ENCODE results near the gene DKK2.
"Not testable (repeated sequence)": the region's sequence is repeated elsewhere in the genome, so short reads cannot be mapped to it uniquely, and the experiment has no call there.

The DKK2 gene

GRCh38 chr4:107011312-107011711 lies 24.8 kb downstream of the DKK2 start:
- no peak for DNase-seq

GRCh38 chr4:107009196-107009968 lies 26.7 kb downstream of the DKK2 start:
- DNase-seq = no peak

- DNase-seq = no peak
These were observed 28.0 kb downstream of the DKK2 start for GRCh38 chr4:107008115-107008514.

- no peak for DNase-seq
These were observed 29.9 kb downstream of the DKK2 start for GRCh38 chr4:107006218-107006617.

- no peak for DNase-seq
These were observed 39.6 kb downstream of the DKK2 start for GRCh38 chr4:106996490-106996889.

- no peak for DNase-seq
These were observed 42.3 kb downstream of the DKK2 start for GRCh38 chr4:106993827-106994226.

GRCh38 chr4:106987311-106987710 lies 48.8 kb downstream of the DKK2 start:
- DNase-seq = no peak

GRCh38 chr4:106986486-106986885 lies 49.6 kb downstream of the DKK2 start:
- DNase-seq = no peak

GRCh38 chr4:106985830-106986229 lies 50.3 kb downstream of the DKK2 start:
- no peak for DNase-seq

GRCh38 chr4:106982711-106983211 lies 53.4 kb downstream of the DKK2 start:
- DNase-seq = no peak

- no peak for DNase-seq
These were observed 54.7 kb downstream of the DKK2 start for GRCh38 chr4:106981431-106981830.

GRCh38 chr4:106979476-106979875 lies 56.6 kb downstream of the DKK2 start:
- DNase-seq = no peak

GRCh38 chr4:106978046-106978774 lies 57.9 kb downstream of the DKK2 start:
- no peak for DNase-seq

GRCh38 chr4:106971636-106972035 lies 64.5 kb downstream of the DKK2 start:
- no peak for DNase-seq

- DNase-seq = no peak
These were observed 68.2 kb downstream of the DKK2 start for GRCh38 chr4:106967892-106968291.

- DNase-seq = no peak
These were observed 82.9 kb downstream of the DKK2 start for GRCh38 chr4:106953036-106953705.

GRCh38 chr4:106951891-106952290 lies 84.2 kb downstream of the DKK2 start:
- DNase-seq = no peak

GRCh38 chr4:106941841-106942240 lies 94.3 kb downstream of the DKK2 start:
- no peak for DNase-seq

- no peak for DNase-seq
These were observed 105.6 kb downstream of the DKK2 start for GRCh38 chr4:106930522-106930921.

GRCh38 chr4:106929248-106929647 lies 106.9 kb downstream of the DKK2 start:
- DNase-seq = no peak

GRCh38 chr4:106914223-106914622 lies 121.9 kb downstream of the DKK2 start:
- no peak for DNase-seq

- no peak for DNase-seq
These were observed 126.5 kb downstream of the DKK2 start for GRCh38 chr4:106909486-106910188.

GRCh38 chr4:106908049-106908448 lies 128.1 kb downstream of the DKK2 start:
- DNase-seq = not testable (repeated sequence)

Data from activated CD8-positive, alpha-beta memory T cell treated with anti-CD3 and anti-CD28 coated beads for 24 hours (primary cell).